GM18519 (cell line): ENCODE results near the gene ORM2.
"Not testable (repeated sequence)": the region's sequence is repeated elsewhere in the genome, so short reads cannot be mapped to it uniquely, and the experiment has no call there.

Experiments used
- ATAC-seq: cut with Tn5 transposase; IDR thresholded peaks from one replicate; pipeline ENCODE4 v1.9.1; 2021; ENCODE audit warnings: mild to moderate bottlenecking, moderate library complexity; ENCODE audit not compliant: unreplicated experiment, low FRiP score

The ORM2 gene

GRCh38 chr9:114329625-114330022 is at the start of gene ORM2:
Gene ORM2, plus strand, starts transcription at chr9:114329869. Its CDS starts 36 bp downstream, at chr9:114329905.
- not testable (repeated sequence) for ATAC-seq

GRCh38 chr9:114280636-114281472 is 48.8 kb upstream of the ORM2 start:
- ATAC-seq: no peak

GRCh38 chr9:114281473-114282103 is 48.1 kb upstream of the ORM2 start:
- no peak for ATAC-seq

GRCh38 chr9:114282104-114282485 is 47.6 kb upstream of the ORM2 start:
- no peak for ATAC-seq

- no peak for ATAC-seq
Observed at GRCh38 chr9:114282507-114282906, 47.2 kb upstream of the ORM2 start.

GRCh38 chr9:114282926-114283325 is 46.7 kb upstream of the ORM2 start:
- ATAC-seq: no peak

- ATAC-seq: no peak
Observed at GRCh38 chr9:114283551-114284111, 46.0 kb upstream of the ORM2 start.

GRCh38 chr9:114284316-114285060 is 45.2 kb upstream of the ORM2 start:
- no peak for ATAC-seq

- no peak for ATAC-seq
Observed at GRCh38 chr9:114285166-114285867, 44.4 kb upstream of the ORM2 start.

- no peak for ATAC-seq
Observed at GRCh38 chr9:114286146-114286679, 43.5 kb upstream of the ORM2 start.

GRCh38 chr9:114287001-114287762 is 42.5 kb upstream of the ORM2 start:
- ATAC-seq: no peak

- ATAC-seq: no peak
Observed at GRCh38 chr9:114287763-114288192, 41.9 kb upstream of the ORM2 start.

GRCh38 chr9:114288193-114289091 is 41.2 kb upstream of the ORM2 start:
- ATAC-seq: no peak

- ATAC-seq: no peak
Observed at GRCh38 chr9:114289106-114289505, 40.6 kb upstream of the ORM2 start.

- no peak for ATAC-seq
Observed at GRCh38 chr9:114289571-114290481, 39.8 kb upstream of the ORM2 start.

- ATAC-seq: no peak
Observed at GRCh38 chr9:114290561-114290986, 39.1 kb upstream of the ORM2 start.

GRCh38 chr9:114291064-114291474 is 38.6 kb upstream of the ORM2 start:
- ATAC-seq: no peak
